ENCODE measurements around the gene CASKIN1. TPM values are rescaled to one million over a fixed set of nuclear protein-coding genes. Genes with fewer than 3 reads are reported as not detected.

CASKIN1 gene
- total and polyA plus RNA-seq, 9 donors, result 0.10 to 2.4 (median 0.56) TPM; not detected in 1

GRCh38 chr16:2165861-2166260 lies 30.5 kb downstream of the CASKIN1 start:
- Histone ChIP-seq H3K27ac (no peak overlapping the region), H3K36me3 (no peaks in the 10 kb centered on the region), H3K9me3 (no peaks in the 10 kb centered on the region), H3K4me3 (no peak overlapping the region), H3K4me1 (ENCODE audit: insufficient read depth) (peaks cover under 1% of the 10 kb centered on the region), H3K27me3 (no peaks in the 10 kb centered on the region)
- DNase-seq, result no peak
- WGBS, 3 donors, result 91 to 94% (median 91%) methylated on average over 10 to 12 of the region's 12 CpGs
- intact Hi-C loops (cut with DNase I), result no loop called here
- no peak for TF ChIP-seq CTCF (IDR thresholded peaks at IDR 0.05)
- no peak for TF ChIP-seq EP300 (IDR thresholded peaks at IDR 0.05)
- no peak for TF ChIP-seq POLR2A (IDR thresholded peaks at IDR 0.05)

- Histone ChIP-seq H3K4me1 (ENCODE audit: insufficient read depth) (peaks cover 12% of the 10 kb centered on the region), H3K27ac (no peak overlapping the region), H3K36me3 (no peaks in the 10 kb centered on the region), H3K27me3 (no peaks in the 10 kb centered on the region), H3K4me3 (no peak overlapping the region), H3K9me3 (no peaks in the 10 kb centered on the region)
- WGBS, 3 donors, result 90 to 93% (median 92%) methylated on average over 25 to 26 of the region's 26 CpGs
- intact Hi-C loops (cut with DNase I), result no loop called here
- TF ChIP-seq CTCF (IDR thresholded peaks at IDR 0.05) (no peak), POLR2A (IDR thresholded peaks at IDR 0.05) (no peak), EP300 (IDR thresholded peaks at IDR 0.05) (no peak)
- no peak for DNase-seq
Observed at GRCh38 chr16:2163211-2163881, 33.1 kb downstream of the CASKIN1 start.

- Histone ChIP-seq H3K4me1 (ENCODE audit: insufficient read depth) (peaks cover 16% of the 10 kb centered on the region), H3K27me3 (no peaks in the 10 kb centered on the region), H3K36me3 (no peaks in the 10 kb centered on the region), H3K9me3 (no peaks in the 10 kb centered on the region), H3K4me3 (no peak overlapping the region), H3K27ac (no peak overlapping the region)
- DNase-seq, result no peak
- WGBS, 3 donors, result 88 to 91% (median 89%) methylated on average over 13 of the region's 13 CpGs
- TF ChIP-seq EP300 (IDR thresholded peaks at IDR 0.05) (no peak), CTCF (IDR thresholded peaks at IDR 0.05) (no peak), POLR2A (IDR thresholded peaks at IDR 0.05) (no peak)
- intact Hi-C loops (cut with DNase I), result no loop called here
Observed at GRCh38 chr16:2162676-2163118, 33.7 kb downstream of the CASKIN1 start.

GRCh38 chr16:2161911-2162310 lies 34.5 kb downstream of the CASKIN1 start:
- WGBS, 3 donors, result 89 to 100% (median 91%) methylated on average over 10 of the region's 10 CpGs

More at GRCh38 chr16:2161911-2162310, 34.5 kb downstream of the CASKIN1 start:
- intact Hi-C loops (cut with DNase I), result no loop called here
- no peaks in the 10 kb centered on the region for H3K9me3 ChIP-seq
- H3K4me1 ChIP-seq (ENCODE audit: insufficient read depth), result peaks cover 17% of the 10 kb centered on the region
- no peak for DNase-seq
- no peaks in the 10 kb centered on the region for H3K36me3 ChIP-seq
- TF ChIP-seq POLR2A (IDR thresholded peaks at IDR 0.05) (no peak), CTCF (IDR thresholded peaks at IDR 0.05) (no peak), EP300 (IDR thresholded peaks at IDR 0.05) (no peak)
- H3K27ac ChIP-seq, result peak overlapping the region in 1 of 2 donors; percentile 37
- no peak overlapping the region for H3K4me3 ChIP-seq
- H3K27me3 ChIP-seq, result no peaks in the 10 kb centered on the region
